H1 (cell line): ENCODE measurements around the gene NDUFS4. TPM values are rescaled to one million over a fixed set of nuclear protein-coding genes. Genes with fewer than 3 reads are reported as not detected.

Experiments used
- CTCF ChIA-PET: fragments of 300-600 bp; sonication (Branson Sonifier 250); formaldehyde crosslinking; loops from one replicate; lab custom pipeline; 2021; ENCODE audit not compliant: partially characterized antibody; lab: Charles Lee
- POLR2A ChIA-PET: fragments of 300-600 bp; sonication (Branson Sonifier 250); formaldehyde crosslinking; loops from one replicate; lab custom pipeline; 2021; ENCODE audit warnings: inconsistent platforms; ENCODE audit not compliant: partially characterized antibody; lab: Charles Lee
- DNase-seq, 2 experiments: peaks; one replicate each; pipeline versions ENCODE4 v3.0.0 to v3.0.0-alpha.2; 2010 to 2022; ENCODE audit warnings: low spot score in 2 of 2, low read depth in 1 of 2, mixed read lengths in 1 of 2
- FAIRE-seq: peaks from 2 replicates; lab custom pipeline; 2011; peaks lifted over from hg19 to GRCh38; lab: Jason Lieb, UNC
- H2AFZ ChIP-seq: 2 replicates; pipeline ENCODE4 v1.8.1; 2012; ENCODE audit warnings: low read length, inconsistent platforms
- H2AK5ac ChIP-seq: 2 replicates; pipeline ENCODE4 v1.6.1; 2013; ENCODE audit warnings: low read depth, low read length
- H2BK120ac ChIP-seq: replicated peaks from 2 replicates; pipeline ENCODE3; 2013; ENCODE audit warnings: low read depth, low read length, inconsistent platforms
- H2BK12ac ChIP-seq: 2 replicates; pipeline ENCODE4 v1.6.1; 2013; ENCODE audit warnings: low read depth, low read length
- H2BK15ac ChIP-seq: 2 replicates; pipeline ENCODE4 v1.6.1; 2013; ENCODE audit warnings: low read length
- H2BK20ac ChIP-seq: 2 replicates; pipeline ENCODE4 v1.6.1; 2013; ENCODE audit warnings: low read length
- H2BK5ac ChIP-seq: 2 replicates; pipeline ENCODE4 v1.6.1; 2013; ENCODE audit warnings: low read depth, low read length
- H3K14ac ChIP-seq: 2 replicates; pipeline ENCODE4 v1.6.1; 2013; ENCODE audit warnings: inconsistent platforms; ENCODE audit not compliant: insufficient read length
- H3K18ac ChIP-seq: 2 replicates; pipeline ENCODE4 v1.6.1; 2013; ENCODE audit warnings: low read length; ENCODE audit errors: extremely low read depth
- H3K23ac ChIP-seq: 2 replicates; pipeline ENCODE4 v1.6.1; 2013; ENCODE audit warnings: inconsistent platforms; ENCODE audit not compliant: insufficient read length
- H3K23me2 ChIP-seq: 2 replicates; pipeline ENCODE4 v1.6.1; 2013; ENCODE audit warnings: low read depth, low read length
- H3K27ac ChIP-seq: 2 replicates; pipeline ENCODE4 v1.6.1; 2011; ENCODE audit warnings: low read depth, low read length, inconsistent platforms
- H3K27me3 ChIP-seq, 4 experiments: replicated peaks in 1 of 4; 1 replicate in 1 of 4; 2 replicates in 3 of 4; pipeline versions ENCODE4 v1.6.1 to v1.8.1; 2011 to 2013; ENCODE audit warnings: low read length in 3 of 4, mild to moderate bottlenecking in 3 of 4, inconsistent platforms in 2 of 4, mixed read lengths in 2 of 4, moderate library complexity in 1 of 4; ENCODE audit not compliant: control insufficient read depth in 3 of 4, insufficient read depth in 3 of 4; ENCODE audit errors: extremely low read depth in 1 of 4
- H3K36me3 ChIP-seq, 4 experiments: 2 replicates each; pipeline versions ENCODE4 v1.6.1 to v1.8.1; 2011 to 2013; ENCODE audit warnings: mild to moderate bottlenecking in 4 of 4, low read length in 3 of 4, moderate library complexity in 2 of 4, control low read depth in 1 of 4, inconsistent platforms in 1 of 4; ENCODE audit not compliant: insufficient read depth in 4 of 4, control insufficient read depth in 2 of 4
- H3K4ac ChIP-seq: replicated peaks from 2 replicates; pipeline ENCODE3; 2013; ENCODE audit warnings: low read length, low read depth, mixed read lengths, inconsistent platforms; ENCODE audit not compliant: insufficient read length
- H3K4me1 ChIP-seq, 4 experiments: replicated peaks in 1 of 4; 1 replicate in 1 of 4; 2 replicates in 3 of 4; pipeline versions ENCODE4 v1.6.1 to v1.8.1; 2011 to 2013; ENCODE audit warnings: low read length in 3 of 4, inconsistent platforms in 2 of 4, mixed read lengths in 1 of 4; ENCODE audit not compliant: insufficient read depth in 4 of 4, control insufficient read depth in 3 of 4
- H3K4me2 ChIP-seq, 2 experiments: 2 replicates each; pipeline versions ENCODE4 v1.6.1 to v1.8.1; 2011 to 2013; ENCODE audit warnings: low read depth in 2 of 2, low read length in 2 of 2, control low read depth in 1 of 2, inconsistent platforms in 1 of 2, mild to moderate bottlenecking in 1 of 2; ENCODE audit not compliant: insufficient read depth in 1 of 2
- H3K4me3 ChIP-seq, 4 experiments: fragments of 200-600, 300-600 bp in 1 of 4; sonication (generic), shearing (Covaris generic), sonication (Bioruptor Twin) in 1 of 4; 2 replicates each; pipeline versions ENCODE4 v1.5.1 to v1.8.1; 2011 to 2016; ENCODE audit warnings: low read length in 4 of 4, low read depth in 3 of 4, control low read depth in 2 of 4, inconsistent platforms in 2 of 4, mild to moderate bottlenecking in 2 of 4, mixed read lengths in 1 of 4, moderate library complexity in 1 of 4; ENCODE audit not compliant: insufficient read depth in 2 of 4; ENCODE audit errors: extremely low read depth in 1 of 4
- H3K56ac ChIP-seq: replicated peaks from 2 replicates; pipeline ENCODE3; 2013; ENCODE audit warnings: low read depth, mild to moderate bottlenecking, mixed read lengths, low read length, inconsistent platforms; ENCODE audit not compliant: insufficient read length
- H3K79me1 ChIP-seq: 2 replicates; pipeline ENCODE4 v1.6.1; 2013; ENCODE audit warnings: low read depth, low read length, control low read depth
- H3K79me2 ChIP-seq, 2 experiments: 2 replicates each; pipeline versions ENCODE4 v1.6.1 to v1.8.1; 2012 to 2013; ENCODE audit warnings: low read length in 2 of 2, mild to moderate bottlenecking in 2 of 2, inconsistent platforms in 1 of 2; ENCODE audit not compliant: insufficient read depth in 2 of 2, control insufficient read depth in 1 of 2
- H3K9ac ChIP-seq, 4 experiments: replicated peaks in 1 of 4; 1 replicate in 1 of 4; 2 replicates in 3 of 4; pipeline versions ENCODE4 v1.6.1 to v1.8.1; 2011 to 2013; ENCODE audit warnings: low read depth in 3 of 4, low read length in 3 of 4, control low read depth in 2 of 4, mild to moderate bottlenecking in 2 of 4, moderate library complexity in 2 of 4, inconsistent platforms in 1 of 4; ENCODE audit errors: extremely low read depth in 1 of 4
- H3K9me3 ChIP-seq, 2 experiments: 2 replicates each; pipeline versions ENCODE4 v1.6.1 to v1.8.1; 2012 to 2013; ENCODE audit warnings: mild to moderate bottlenecking in 2 of 2, moderate library complexity in 2 of 2, control low read depth in 1 of 2, inconsistent platforms in 1 of 2, low read depth in 1 of 2, low read length in 1 of 2, mixed read lengths in 1 of 2; ENCODE audit not compliant: insufficient read depth in 2 of 2
- H4K20me1 ChIP-seq, 2 experiments: replicated peaks in 1 of 2; 2 replicates each; pipeline versions ENCODE3 to v1.8.1; 2011 to 2013; ENCODE audit warnings: inconsistent platforms in 2 of 2, low read length in 2 of 2, mild to moderate bottlenecking in 1 of 2; ENCODE audit not compliant: insufficient read depth in 2 of 2, control insufficient read depth in 1 of 2
- H4K5ac ChIP-seq: 2 replicates; pipeline ENCODE4 v1.6.1; 2013; ENCODE audit warnings: low read length, low read depth, mixed read lengths, inconsistent platforms; ENCODE audit not compliant: insufficient read length
- H4K8ac ChIP-seq: 2 replicates; pipeline ENCODE4 v1.8.0; 2013; ENCODE audit warnings: mild to moderate bottlenecking, moderate library complexity, low read length, inconsistent platforms; ENCODE audit not compliant: insufficient read depth; ENCODE audit errors: extremely low read depth
- H4K91ac ChIP-seq: replicated peaks from 2 replicates; pipeline ENCODE3; 2013; ENCODE audit warnings: low read length, mixed read lengths, inconsistent platforms; ENCODE audit not compliant: insufficient read length
- CHD1 ChIP-seq: IDR thresholded peaks from 2 replicates; pipeline ENCODE4 v1.6.1; 2012; ENCODE audit warnings: low read depth, low read length, improper control_type of control experiment
- CREB1 ChIP-seq: IDR thresholded peaks from 2 replicates; pipeline ENCODE4 v1.6.1; 2012; ENCODE audit warnings: inconsistent platforms
- E2F6 ChIP-seq: IDR thresholded peaks from 2 replicates; pipeline ENCODE4 v1.6.1; 2012; ENCODE audit warnings: inconsistent platforms
- HDAC6 ChIP-seq: IDR thresholded peaks from one replicate; pipeline ENCODE4 v1.7.1; 2012; ENCODE audit warnings: low read depth, mild to moderate bottlenecking, inconsistent platforms, low read length, moderate library complexity
- POLR2AphosphoS5 ChIP-seq: IDR thresholded peaks from 2 replicates; pipeline ENCODE4 v1.6.1; 2011; ENCODE audit warnings: low read depth, low read length
- RBBP5 ChIP-seq: IDR thresholded peaks from 2 replicates; pipeline ENCODE4 v1.7.1; 2012; ENCODE audit warnings: low read depth, mild to moderate bottlenecking, inconsistent platforms, low read length, moderate library complexity, borderline replicate concordance
- RFX5 ChIP-seq: IDR thresholded peaks from 2 replicates; pipeline ENCODE4 v1.6.1; 2011; ENCODE audit warnings: low read depth, low read length, improper control_type of control experiment, borderline replicate concordance
- RNF2 ChIP-seq: fragments of 200-900, 300-1000 bp; sonication (generic); IDR thresholded peaks from 2 replicates; pipeline ENCODE4 v1.7.1; 2016; ENCODE audit warnings: borderline replicate concordance, low read depth, mild to moderate bottlenecking, antibody characterized with exemption, low read length; ENCODE audit not compliant: poor library complexity, severe bottlenecking; ENCODE audit errors: missing control alignments
- SIN3A ChIP-seq, 2 experiments: IDR thresholded peaks in 1 of 2; conservative IDR thresholded peaks in 1 of 2; 2 replicates each; pipeline ENCODE4 v1.6.1; 2011 to 2012; ENCODE audit warnings: low read length in 2 of 2, improper control_type of control experiment in 1 of 2, low read depth in 1 of 2, mild to moderate bottlenecking in 1 of 2
- SIRT6 ChIP-seq: IDR thresholded peaks from one replicate; pipeline ENCODE4 v1.7.1; 2012; ENCODE audit warnings: low read length, inconsistent platforms
- SRF ChIP-seq: IDR thresholded peaks from 2 replicates; pipeline ENCODE4 v1.6.1; 2011; ENCODE audit warnings: mild to moderate bottlenecking, low read depth, low read length, moderate library complexity
- USF2 ChIP-seq: IDR thresholded peaks from 2 replicates; pipeline ENCODE4 v1.6.1; 2011; ENCODE audit warnings: low read length, improper control_type of control experiment
- YY1 ChIP-seq: IDR thresholded peaks from 2 replicates; pipeline ENCODE4 v1.6.1; 2011; ENCODE audit warnings: low read depth, mild to moderate bottlenecking, low read length
- WGBS, 2 experiments: shearing (Covaris generic) in 1 of 2; methylation state at CpG; one replicate each; pipeline versions ENCODE4 v1.1.6 to v1.1.7; 2013 to 2015; ENCODE audit warnings: low lambda C conversion rate in 2 of 2, mixed read lengths in 2 of 2, inconsistent platforms in 1 of 2, low coverage in 1 of 2, missing lambda C conversion rate in 1 of 2; ENCODE audit not compliant: insufficient replicate concordance in 2 of 2, insufficient coverage in 1 of 2, insufficient read length in 1 of 2; ENCODE audit errors: extremely low coverage in 1 of 2, missing lambda C conversion rate in 1 of 2; 5-methylcytosine and 5-hydroxymethylcytosine counted together
- polyA plus RNA-seq, 7 experiments: library from polyadenylated mRNA; depleted of rRNA in 3 of 7; stranded (reverse) in 5 of 7; unstranded in 2 of 7; fragments of >200 nt in 5 of 7; fragments of 200-250 nt in 2 of 7; gene quantifications; 1 replicate in 5 of 7; 2 replicates in 1 of 7; 4 replicates in 1 of 7; pipeline versions ENCODE4 v1.2.1 to v1.2.3, GENCODE V29; 2011 to 2013; ENCODE audit warnings: missing spikeins in 2 of 7, mixed read lengths in 2 of 7
- total RNA-seq: library from RNA; stranded (reverse); fragmentation: NEBNext Ultra II Directional; extraction: Animal tissue kit (Norgen Biotek cat#: 25700); gene quantifications from 2 replicates; pipeline ENCODE4 v1.2.1, GENCODE V29; 2021

The NDUFS4 gene
- total and polyA plus RNA-seq, 2 of the 8 experiments (the other 6 are each of a cell fraction or from before 2014, with no cell fraction given), result 74.6 to 75.9 TPM

GRCh38 chr5:53571403-53571802 lies 11.0 kb downstream of the NDUFS4 start:
- Histone ChIP-seq H2BK120ac (no peak overlapping the region), H3K27me3 (no peaks in the 10 kb centered on the region), H2AK5ac (no peak overlapping the region), H2AFZ (no peak overlapping the region), H3K27ac (no peak overlapping the region), H2BK20ac (no peak overlapping the region), H3K18ac (no peak overlapping the region), H3K9me3 (no peaks in the 10 kb centered on the region), H3K4me3 (no peak overlapping the region), H3K56ac (no peak overlapping the region), H3K79me2 (peaks cover 7 to 93% of the 10 kb centered on the region in 2 experiments; a peak in 3 of 4 replicates), H3K14ac (no peak overlapping the region), H3K9ac (no peak overlapping the region), H3K4ac (no peak overlapping the region), H3K4me2 (no peak overlapping the region), H2BK5ac (no peak overlapping the region), H4K91ac (no peak overlapping the region), H2BK15ac (no peak overlapping the region), H3K23me2 (no peaks in the 10 kb centered on the region), H4K5ac (no peak overlapping the region), H4K8ac (no peak overlapping the region), H3K4me1 (peaks cover 0 to 6% (median 0%) of the 10 kb centered on the region in 4 experiments; a peak in 2 of 7 replicates), H4K20me1 (peaks cover 0 to under 1% of the 10 kb centered on the region in 2 experiments), H3K23ac (no peak overlapping the region), H3K36me3 (no peaks in the 10 kb centered on the region), H3K79me1 (no peaks in the 10 kb centered on the region; the same call in 1 of the 2 replicates), H2BK12ac (no peak overlapping the region)
- POLR2A ChIA-PET, result no interaction called here
- no peak for FAIRE-seq
- WGBS, 2 experiments, result 91% methylated on average over 1 of the region's 1 CpG; no CpG with 5 or more reads in 1 of the 2 experiments
- CTCF ChIA-PET, result no interaction called here
- DNase-seq, result no peak
- TF ChIP-seq HDAC6 (no peak), CHD1 (no peak), E2F6 (no peak), RFX5 (no peak), RBBP5 (no peak), SIN3A (conservative IDR thresholded peaks at IDR 0.05 in 1 of 2, IDR thresholded peaks at IDR 0.05 in 1 of 2; ENCODE audit: low read depth in 1 of 2, low read length in 2 of 2) (no peak), POLR2AphosphoS5 (no peak), YY1 (no peak), SIRT6 (no peak), CREB1 (no peak), USF2 (no peak), SRF (no peak), RNF2 (no peak)
